ENCODE measurements around the gene AP3S2. TPM values are rescaled to one million over a fixed set of nuclear protein-coding genes. Genes with fewer than 3 reads are reported as not detected.

The AP3S2 gene
- total RNA-seq, 4 donors from 2014 or later: 20.8 to 36.0 (median 23.8) TPM

DNA sequence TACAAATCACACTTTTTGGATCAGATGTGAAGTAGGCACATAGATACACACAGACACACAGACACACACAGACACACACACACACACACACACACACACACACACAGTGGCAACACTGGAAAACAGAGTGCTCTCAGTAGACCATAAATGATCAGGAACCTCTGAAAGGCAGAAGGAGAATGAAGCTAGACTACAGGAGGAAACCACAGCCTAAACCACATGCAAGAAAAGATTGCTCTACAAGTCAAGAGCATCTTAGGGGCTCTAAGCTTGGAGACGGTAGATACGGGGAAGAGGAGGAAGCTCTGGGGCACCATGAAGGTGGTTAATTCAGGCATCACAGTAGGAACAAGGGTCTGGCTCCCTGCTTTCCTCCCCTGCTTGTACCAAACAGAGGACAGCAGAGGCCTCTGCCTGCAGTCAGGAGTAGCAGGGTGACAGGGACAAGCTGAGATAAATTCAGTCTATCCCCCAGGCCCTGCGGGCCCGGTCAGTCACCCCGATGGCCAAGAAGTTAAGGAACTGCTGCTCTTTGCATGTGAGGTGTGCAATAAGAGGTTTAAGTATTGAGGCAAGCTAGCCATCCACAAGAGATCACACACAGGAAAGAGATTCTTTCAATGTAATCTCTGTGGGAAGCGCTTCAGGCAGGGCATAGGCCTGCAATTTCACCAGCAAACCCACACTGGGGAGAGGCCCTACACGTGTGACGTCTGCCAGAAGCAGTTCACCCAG, 42.4 kb upstream of the AP3S2 start:
- 84 to 87% methylated on average over 8 of the region's 8 CpGs for WGBS, 2 donors
- TF ChIP-seq, protein P1, sequence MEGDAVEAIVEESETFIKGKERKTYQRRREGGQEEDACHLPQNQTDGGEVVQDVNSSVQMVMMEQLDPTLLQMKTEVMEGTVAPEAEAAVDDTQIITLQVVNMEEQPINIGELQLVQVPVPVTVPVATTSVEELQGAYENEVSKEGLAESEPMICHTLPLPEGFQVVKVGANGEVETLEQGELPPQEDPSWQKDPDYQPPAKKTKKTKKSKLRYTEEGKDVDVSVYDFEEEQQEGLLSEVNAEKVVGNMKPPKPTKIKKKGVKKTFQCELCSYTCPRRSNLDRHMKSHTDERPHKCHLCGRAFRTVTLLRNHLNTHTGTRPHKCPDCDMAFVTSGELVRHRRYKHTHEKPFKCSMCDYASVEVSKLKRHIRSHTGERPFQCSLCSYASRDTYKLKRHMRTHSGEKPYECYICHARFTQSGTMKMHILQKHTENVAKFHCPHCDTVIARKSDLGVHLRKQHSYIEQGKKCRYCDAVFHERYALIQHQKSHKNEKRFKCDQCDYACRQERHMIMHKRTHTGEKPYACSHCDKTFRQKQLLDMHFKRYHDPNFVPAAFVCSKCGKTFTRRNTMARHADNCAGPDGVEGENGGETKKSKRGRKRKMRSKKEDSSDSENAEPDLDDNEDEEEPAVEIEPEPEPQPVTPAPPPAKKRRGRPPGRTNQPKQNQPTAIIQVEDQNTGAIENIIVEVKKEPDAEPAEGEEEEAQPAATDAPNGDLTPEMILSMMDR (IDR thresholded peaks at IDR 0.05): no peak
- no peak for TF ChIP-seq POLR2A (IDR thresholded peaks at IDR 0.05)
- no peak overlapping the region for H3K4me3 ChIP-seq (ENCODE audit: low read depth, poor library complexity, severe bottlenecking)
- intact Hi-C loops (cut with DNase I; ENCODE audit: low total_unique reads): no loop called here
- peak in 1 of 2 donors; percentile 42 for DNase-seq (ENCODE audit: low spot score in 2 of 2)

DNA sequence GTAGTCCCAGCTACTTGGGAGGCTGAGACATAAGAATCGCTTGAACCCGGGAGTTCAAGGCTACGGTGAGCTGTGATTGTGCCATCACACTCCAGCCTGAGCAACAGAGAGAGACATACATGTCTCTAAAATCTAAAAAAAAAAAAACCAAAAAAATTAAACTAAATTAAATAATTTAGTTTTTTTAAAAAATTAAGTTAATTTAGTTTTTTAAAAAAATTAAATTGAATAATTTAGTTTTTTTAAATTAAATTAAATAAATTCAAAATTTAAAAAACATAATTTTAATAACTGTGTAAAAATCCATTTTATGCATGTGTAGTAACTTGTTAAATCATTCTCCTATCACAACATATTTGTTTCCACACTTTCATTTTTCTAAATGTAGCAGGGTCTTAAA, 39.1 kb upstream of the AP3S2 start:
- no peak for TF ChIP-seq POLR2A (IDR thresholded peaks at IDR 0.05)
- TF ChIP-seq, protein P1 (IDR thresholded peaks at IDR 0.05): no peak
- DNase-seq (ENCODE audit: low spot score in 2 of 2): no peak
- 93 to 99% methylated on average over 3 of the region's 3 CpGs for WGBS, 2 donors
- intact Hi-C loops (cut with DNase I; ENCODE audit: low total_unique reads): no loop called here
- H3K4me3 ChIP-seq (ENCODE audit: low read depth, poor library complexity, severe bottlenecking): no peak overlapping the region

DNA sequence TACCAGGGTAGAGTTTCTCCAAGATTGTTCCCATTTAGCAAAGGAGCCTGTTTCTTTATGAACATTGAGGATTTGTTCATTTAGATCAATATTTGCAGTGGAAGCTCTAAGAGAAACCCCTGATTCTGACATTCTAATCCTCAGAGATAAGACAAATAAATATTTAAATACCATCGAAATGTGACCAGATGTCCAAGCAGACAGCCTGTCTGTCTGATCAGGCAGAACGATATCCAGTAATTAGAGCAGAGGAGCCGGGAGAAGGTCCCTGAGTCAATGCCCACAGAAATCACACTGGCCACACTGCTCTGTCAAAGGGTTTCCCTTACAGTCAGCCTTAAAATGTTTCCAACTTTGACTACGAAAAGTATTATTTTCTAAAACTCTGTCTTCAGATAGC, 34.6 kb upstream of the AP3S2 start:
- H3K4me3 ChIP-seq (ENCODE audit: low read depth, poor library complexity, severe bottlenecking): no peak overlapping the region
- TF ChIP-seq POLR2A (IDR thresholded peaks at IDR 0.05): no peak
- TF ChIP-seq, protein P1 (IDR thresholded peaks at IDR 0.05): no peak
- WGBS, 2 donors: 77 to 78% methylated on average over 4 of the region's 4 CpGs
- no peak for DNase-seq (ENCODE audit: low spot score in 2 of 2)
- intact Hi-C loops (cut with DNase I; ENCODE audit: low total_unique reads): no loop called here

DNA sequence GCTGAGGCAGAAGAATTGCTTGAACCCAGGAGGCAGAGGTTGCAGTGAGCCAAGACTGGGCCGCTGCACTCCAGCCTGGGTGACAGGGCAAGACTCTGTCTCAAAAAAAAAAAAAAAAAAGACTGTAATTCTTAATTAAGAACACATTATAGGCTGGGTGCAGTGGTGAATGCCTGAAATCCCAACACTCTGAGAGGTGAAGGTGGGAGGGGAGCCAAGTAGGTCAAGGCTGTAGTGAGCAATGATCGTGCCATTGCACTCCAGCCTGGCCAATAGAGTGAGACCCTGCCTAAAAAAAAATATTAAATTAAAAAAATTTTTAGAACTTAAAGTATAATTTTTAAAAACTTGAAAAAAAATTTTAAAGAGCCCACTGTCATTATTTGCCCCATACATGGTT, 32.4 kb upstream of the AP3S2 start:
- intact Hi-C loops (cut with DNase I; ENCODE audit: low total_unique reads): no loop called here
- TF ChIP-seq, protein P1 (IDR thresholded peaks at IDR 0.05): no peak
- TF ChIP-seq POLR2A (IDR thresholded peaks at IDR 0.05): no peak
- whole genome bisulfite sequencing, 2 donors: 39 to 42% methylated on average over 2 of the region's 2 CpGs
- H3K4me3 ChIP-seq (ENCODE audit: low read depth, poor library complexity, severe bottlenecking): no peak overlapping the region
- DNase-seq (ENCODE audit: low spot score in 2 of 2): no peak

DNA sequence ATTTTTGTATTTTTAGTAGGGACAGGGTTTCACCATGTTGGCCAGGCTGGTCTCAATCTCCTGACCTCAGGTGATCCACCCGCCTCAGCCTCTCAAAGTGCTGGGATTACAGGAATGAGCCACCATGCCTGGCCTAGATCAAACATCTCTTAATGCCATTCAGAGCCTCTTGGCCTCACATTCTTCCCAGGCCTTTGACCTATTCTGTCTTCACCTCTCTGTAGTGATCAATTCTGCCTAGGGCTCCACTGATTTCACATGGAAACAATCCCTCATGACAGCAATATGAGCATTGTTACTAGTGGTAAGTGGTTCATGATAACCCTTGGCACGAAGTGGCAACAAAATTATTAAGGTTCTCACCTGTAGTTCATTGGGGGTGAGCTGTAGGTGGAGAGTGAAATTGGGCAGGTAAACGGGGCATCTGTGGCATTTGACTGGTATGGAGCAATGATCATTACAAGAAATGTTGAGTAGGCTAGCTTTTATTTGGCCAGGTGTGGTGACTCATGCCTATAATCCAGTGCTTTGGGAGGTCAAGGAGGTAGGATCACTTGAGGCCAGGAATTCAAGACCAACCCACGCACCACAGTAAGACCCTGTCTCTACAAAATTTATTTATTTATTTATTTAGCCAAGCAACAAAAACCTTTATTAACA, 23.8 kb upstream of the AP3S2 start:
- TF ChIP-seq POLR2A (IDR thresholded peaks at IDR 0.05): no peak
- TF ChIP-seq, protein P1 (IDR thresholded peaks at IDR 0.05): no peak
- 78 to 79% methylated on average over 4 of the region's 4 CpGs for WGBS, 2 donors
- H3K4me3 ChIP-seq (ENCODE audit: low read depth, poor library complexity, severe bottlenecking): no peak overlapping the region
- no peak for DNase-seq (ENCODE audit: low spot score in 2 of 2)
- intact Hi-C loops (cut with DNase I; ENCODE audit: low total_unique reads): no loop called here
